GM12878 (cell line): ENCODE measurements around the gene STK33. TPM values are rescaled to one million over a fixed set of nuclear protein-coding genes. Genes with fewer than 3 reads are reported as not detected.

Source experiments
- ATAC-seq: fragments of 200-7000 bp; cut with Tn5 transposase; 3 replicates; pipeline ENCODE4 v1.9.1; 2020; ENCODE audit warnings: mild to moderate bottlenecking, moderate library complexity
- BruUV-seq: library from RNA; stranded (reverse); fragments of 400-500 nt; replicated peaks from 2 replicates; lab custom pipeline; 2021; lab: Mats Ljungman, UMichigan
- CTCF ChIA-PET: fragments of 300-600 bp; sonication (Branson Sonifier 250); formaldehyde crosslinking; extraction: SDS; loops from one replicate; lab custom pipeline; 2021; ENCODE audit warnings: inconsistent platforms; lab: Yijun Ruan, JAX
- POLR2A ChIA-PET: fragments of 350-600 bp; formaldehyde crosslinking; extraction: SDS; loops from one replicate; lab custom pipeline; 2021; ENCODE audit warnings: inconsistent platforms; lab: Charles Lee
- RAD21 ChIA-PET: fragments of 300-600 bp; sonication (Branson Sonifier 250); formaldehyde crosslinking; loops from one replicate; lab custom pipeline; 2023; ENCODE audit warnings: antibody characterized with exemption; ENCODE audit not compliant: unreplicated experiment; lab: Charles Lee
- SMC1A ChIA-PET: fragments of 300-600 bp; sonication (Branson Sonifier 250); formaldehyde crosslinking; loops from one replicate; lab custom pipeline; 2023; ENCODE audit not compliant: unreplicated experiment, uncharacterized antibody; lab: Charles Lee
- DNase-seq: peaks from one replicate; pipeline ENCODE4 v3.0.0-alpha.2; 2011; ENCODE audit warnings: low read depth, low spot score
- FAIRE-seq: peaks from 3 replicates; lab custom pipeline; 2011; peaks lifted over from hg19 to GRCh38; lab: Jason Lieb, UNC
- H2AFZ ChIP-seq: 2 replicates; pipeline ENCODE4 v1.6.0; 2011; ENCODE audit warnings: low read depth, low read length, control low read depth; ENCODE audit not compliant: control insufficient read depth
- H3K27ac ChIP-seq: 2 replicates; pipeline ENCODE4 v1.5.1; 2011; ENCODE audit warnings: control low read depth; ENCODE audit not compliant: control insufficient read depth, insufficient read depth
- H3K27me3 ChIP-seq, 2 experiments: replicated peaks in 1 of 2; 2 replicates each; pipeline versions ENCODE4 v1.6.0 to v1.6.1; 2011; ENCODE audit warnings: low read length in 1 of 2; ENCODE audit not compliant: control insufficient read depth in 2 of 2, insufficient read depth in 2 of 2
- H3K36me3 ChIP-seq, 2 experiments: 2 replicates each; pipeline ENCODE4 v1.5.1; 2011; ENCODE audit warnings: low read length in 1 of 2; ENCODE audit not compliant: control insufficient read depth in 2 of 2, insufficient read depth in 2 of 2
- H3K4me1 ChIP-seq: 2 replicates; pipeline ENCODE4 v1.6.1; 2011; ENCODE audit warnings: mild to moderate bottlenecking, low read length, moderate library complexity, mixed read lengths; ENCODE audit not compliant: control insufficient read depth, insufficient read depth
- H3K4me2 ChIP-seq: 2 replicates; pipeline ENCODE4 v1.6.0; 2011; ENCODE audit warnings: control low read depth; ENCODE audit not compliant: control insufficient read depth, insufficient read depth
- H3K4me3 ChIP-seq: fragments of 200-600 bp; sonication (generic); 2 replicates; pipeline ENCODE4 v1.5.1; 2016
- H3K79me2 ChIP-seq: 2 replicates; pipeline ENCODE4 v1.6.0; 2011; ENCODE audit warnings: low read length; ENCODE audit not compliant: control insufficient read depth, insufficient read depth
- H3K9ac ChIP-seq: 2 replicates; pipeline ENCODE4 v1.8.0; 2011; ENCODE audit warnings: low read length, control low read depth, mixed read lengths; ENCODE audit not compliant: control insufficient read depth, insufficient read depth
- H3K9me3 ChIP-seq: replicated peaks from 3 replicates; pipeline ENCODE4 v1.5.1; 2011; ENCODE audit warnings: mild to moderate bottlenecking, low read length; ENCODE audit not compliant: control insufficient read depth, insufficient read depth
- H4K20me1 ChIP-seq: 2 replicates; pipeline ENCODE4 v1.6.0; 2011; ENCODE audit not compliant: control insufficient read depth, insufficient read depth
- HDAC6 ChIP-seq: fragments of 200-600 bp; sonication (generic); IDR thresholded peaks from one replicate; pipeline ENCODE4 v1.8.0; 2017; ENCODE audit warnings: antibody characterized with exemption; ENCODE audit not compliant: unreplicated experiment
- JUND ChIP-seq: IDR thresholded peaks from 2 replicates; pipeline ENCODE4 v1.6.1; 2012; ENCODE audit warnings: low read depth, mild to moderate bottlenecking, low read length, improper control_type of control experiment, moderate library complexity
- NFXL1 ChIP-seq: fragments of 450-650 bp; IDR thresholded peaks from 2 replicates; pipeline ENCODE4 v1.6.1; 2017; ENCODE audit warnings: antibody characterized with exemption, mild to moderate bottlenecking, borderline replicate concordance
- NFYB ChIP-seq: IDR thresholded peaks from 2 replicates; pipeline ENCODE4 v1.6.1; 2011; ENCODE audit warnings: low read depth, mild to moderate bottlenecking, low read length, improper control_type of control experiment, moderate library complexity; ENCODE audit not compliant: insufficient read depth
- NRF1 ChIP-seq: conservative IDR thresholded peaks from 2 replicates; pipeline ENCODE4 v1.6.1; 2011; ENCODE audit warnings: mild to moderate bottlenecking, low read depth, low read length, improper control_type of control experiment
- RCOR1 ChIP-seq: conservative IDR thresholded peaks from 2 replicates; pipeline ENCODE4 v1.6.1; 2012; ENCODE audit warnings: low read depth, low read length, improper control_type of control experiment
- SMAD1 ChIP-seq: fragments of 450-650 bp; IDR thresholded peaks from 2 replicates; pipeline ENCODE4 v1.6.1; 2018; ENCODE audit warnings: mild to moderate bottlenecking, low read depth; ENCODE audit not compliant: partially characterized antibody
- SMARCA5 ChIP-seq: fragments of 450-650 bp; IDR thresholded peaks from 2 replicates; pipeline ENCODE4 v1.6.1; 2017; ENCODE audit warnings: mild to moderate bottlenecking
- SMC3 ChIP-seq: IDR thresholded peaks from 2 replicates; pipeline ENCODE4 v1.6.1; 2011; ENCODE audit warnings: low read length, improper control_type of control experiment, borderline replicate concordance
- STAT1 ChIP-seq: fragments of 450-650 bp; conservative IDR thresholded peaks from 2 replicates; pipeline ENCODE4 v1.6.1; 2014; ENCODE audit warnings: antibody characterized with exemption, mild to moderate bottlenecking
- ZBTB40 ChIP-seq: fragments of 450-650 bp; IDR thresholded peaks from 2 replicates; pipeline ENCODE4 v1.6.1; 2016; ENCODE audit warnings: mild to moderate bottlenecking, moderate library complexity, borderline replicate concordance
- ZNF207 ChIP-seq: fragments of 450-650 bp; IDR thresholded peaks from 2 replicates; pipeline ENCODE4 v1.6.1; 2014; ENCODE audit warnings: antibody characterized with exemption, mild to moderate bottlenecking, borderline replicate concordance
- WGBS: methylation state at CpG from one replicate; pipeline ENCODE4 v1.1.6; 2016; ENCODE audit warnings: low lambda C conversion rate; ENCODE audit not compliant: insufficient replicate concordance, insufficient coverage; ENCODE audit errors: missing lambda C conversion rate; 5-methylcytosine and 5-hydroxymethylcytosine counted together
- in situ Hi-C: fragments of 300-500 bp; cut with MboI; formaldehyde crosslinking; loops from 9 replicates; pipeline ENCODE4 v1.14.3; 2018; ENCODE audit warnings: mixed read lengths
- intact Hi-C: fragments of 100-400 bp; cut with micrococcal nuclease; formaldehyde crosslinking; loops from one replicate; pipeline ENCODE4 v1.14.2; 2022; ENCODE audit not compliant: unreplicated experiment
- polyA plus RNA-seq, 11 experiments: library from polyadenylated mRNA; depleted of rRNA in 4 of 11; unstranded in 6 of 11; stranded (reverse) in 5 of 11; fragments of >200 nt; fragmentation: Nextera tagmentation in 4 of 11; fragmentation: Illumina TruSeq in 1 of 11; extraction: Ambion mirVana in 4 of 11; extraction: Trizol in 1 of 11; gene quantifications; 1 replicate in 1 of 11; 2 replicates in 10 of 11; pipeline versions ENCODE4 v1.2.1 to v1.2.3, GENCODE V29; 2011 to 2016; ENCODE audit warnings: inconsistent platforms in 2 of 11, missing spikeins in 2 of 11, low read depth in 1 of 11
- total RNA-seq, 4 experiments: library from RNA; depleted of rRNA in 3 of 4; stranded (reverse); fragments of >200 nt in 3 of 4; fragmentation: Illumina TruSeq in 1 of 4; extraction: Trizol in 1 of 4; gene quantifications; 2 replicates each; pipeline versions ENCODE4 v1.2.1 to v1.2.3, GENCODE V29; 2013 to 2021
- TF ChIP-seq, protein P1 (sequence below): IDR thresholded peaks from 2 replicates; pipeline ENCODE4 v1.6.1; 2012; ENCODE audit warnings: low read length, inconsistent platforms
- TF ChIP-seq, protein P2 (sequence below): fragments of 450-650 bp; formaldehyde crosslinking; IDR thresholded peaks from 2 replicates; pipeline ENCODE4 v1.4.0; 2020; ENCODE audit warnings: mild to moderate bottlenecking, moderate library complexity

STK33 gene
- total and polyA plus RNA-seq, 10 of the 15 experiments (the other 5 are each of a cell fraction or from before 2014, with no cell fraction given): 5.2 to 27.3 (median 18.3) TPM

GRCh38 chr11:8642196-8642841 is 48.3 kb upstream of the STK33 start (continued):
- no peak for TF ChIP-seq ZBTB40
- TF ChIP-seq, protein P1, sequence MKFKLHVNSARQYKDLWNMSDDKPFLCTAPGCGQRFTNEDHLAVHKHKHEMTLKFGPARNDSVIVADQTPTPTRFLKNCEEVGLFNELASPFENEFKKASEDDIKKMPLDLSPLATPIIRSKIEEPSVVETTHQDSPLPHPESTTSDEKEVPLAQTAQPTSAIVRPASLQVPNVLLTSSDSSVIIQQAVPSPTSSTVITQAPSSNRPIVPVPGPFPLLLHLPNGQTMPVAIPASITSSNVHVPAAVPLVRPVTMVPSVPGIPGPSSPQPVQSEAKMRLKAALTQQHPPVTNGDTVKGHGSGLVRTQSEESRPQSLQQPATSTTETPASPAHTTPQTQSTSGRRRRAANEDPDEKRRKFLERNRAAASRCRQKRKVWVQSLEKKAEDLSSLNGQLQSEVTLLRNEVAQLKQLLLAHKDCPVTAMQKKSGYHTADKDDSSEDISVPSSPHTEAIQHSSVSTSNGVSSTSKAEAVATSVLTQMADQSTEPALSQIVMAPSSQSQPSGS: no peak
- TF ChIP-seq NFYB: no peak
- no peak for TF ChIP-seq NRF1
- no peak for TF ChIP-seq JUND
- no peak for TF ChIP-seq NFXL1
- no peak for TF ChIP-seq SMARCA5

DNA sequence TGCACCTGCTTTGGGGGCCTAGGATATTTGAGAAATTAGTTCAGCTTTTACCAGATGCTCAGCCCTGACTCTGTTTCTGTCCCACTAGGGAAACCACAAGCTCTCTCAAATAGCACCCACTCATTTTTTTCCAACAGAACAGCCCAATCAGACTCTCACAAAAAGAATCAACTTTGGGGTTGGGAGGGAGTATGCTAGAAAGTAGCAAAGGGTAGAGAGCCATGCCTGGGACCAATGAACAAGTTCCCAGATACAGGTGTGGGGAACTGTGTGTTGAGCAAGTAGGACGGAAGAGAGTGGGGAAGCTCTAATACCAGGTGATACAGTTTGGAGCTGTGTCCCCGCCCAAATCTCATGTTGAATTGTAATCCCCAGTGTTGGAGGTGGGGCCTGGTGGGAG is 47.3 kb upstream of the STK33 start:
- Histone ChIP-seq H3K9me3 (no peaks in the 10 kb centered on the region), H3K4me3 (no peak overlapping the region), H4K20me1 (no peaks in the 10 kb centered on the region), H3K9ac (no peak overlapping the region), H3K36me3 (peaks cover 8 to 32% of the 10 kb centered on the region in 2 experiments), H3K79me2 (no peaks in the 10 kb centered on the region), H2AFZ (no peak overlapping the region), H3K4me2 (no peak overlapping the region), H3K27ac (no peak overlapping the region), H3K4me1 (peaks cover 6% of the 10 kb centered on the region; the same call in 1 of the 2 replicates), H3K27me3 (no peaks in the 10 kb centered on the region)
- intact Hi-C loops: no loop called here
- BruUV-seq: no TSS peak
- POLR2A ChIA-PET: no interaction called here
- SMC1A ChIA-PET: interaction anchor here (1.0 kb wide), 1 partner anchor 9 kb away, joined by 4 read pairs; no protein-coding TSS in a partner anchor
- DNase-seq (no peak), ATAC-seq (no peak), FAIRE-seq (no peak)
- WGBS: 69% methylated on average over 2 of the region's 2 CpGs
- in situ Hi-C loops: no loop called here
- CTCF ChIA-PET: no interaction called here
- RAD21 ChIA-PET: no interaction called here
- TF ChIP-seq SMAD1: no peak
- TF ChIP-seq ZNF207: no peak
- TF ChIP-seq RCOR1: no peak
- TF ChIP-seq SMC3: no peak
- no peak for TF ChIP-seq STAT1
- TF ChIP-seq HDAC6: no peak
- TF ChIP-seq, protein P2, sequence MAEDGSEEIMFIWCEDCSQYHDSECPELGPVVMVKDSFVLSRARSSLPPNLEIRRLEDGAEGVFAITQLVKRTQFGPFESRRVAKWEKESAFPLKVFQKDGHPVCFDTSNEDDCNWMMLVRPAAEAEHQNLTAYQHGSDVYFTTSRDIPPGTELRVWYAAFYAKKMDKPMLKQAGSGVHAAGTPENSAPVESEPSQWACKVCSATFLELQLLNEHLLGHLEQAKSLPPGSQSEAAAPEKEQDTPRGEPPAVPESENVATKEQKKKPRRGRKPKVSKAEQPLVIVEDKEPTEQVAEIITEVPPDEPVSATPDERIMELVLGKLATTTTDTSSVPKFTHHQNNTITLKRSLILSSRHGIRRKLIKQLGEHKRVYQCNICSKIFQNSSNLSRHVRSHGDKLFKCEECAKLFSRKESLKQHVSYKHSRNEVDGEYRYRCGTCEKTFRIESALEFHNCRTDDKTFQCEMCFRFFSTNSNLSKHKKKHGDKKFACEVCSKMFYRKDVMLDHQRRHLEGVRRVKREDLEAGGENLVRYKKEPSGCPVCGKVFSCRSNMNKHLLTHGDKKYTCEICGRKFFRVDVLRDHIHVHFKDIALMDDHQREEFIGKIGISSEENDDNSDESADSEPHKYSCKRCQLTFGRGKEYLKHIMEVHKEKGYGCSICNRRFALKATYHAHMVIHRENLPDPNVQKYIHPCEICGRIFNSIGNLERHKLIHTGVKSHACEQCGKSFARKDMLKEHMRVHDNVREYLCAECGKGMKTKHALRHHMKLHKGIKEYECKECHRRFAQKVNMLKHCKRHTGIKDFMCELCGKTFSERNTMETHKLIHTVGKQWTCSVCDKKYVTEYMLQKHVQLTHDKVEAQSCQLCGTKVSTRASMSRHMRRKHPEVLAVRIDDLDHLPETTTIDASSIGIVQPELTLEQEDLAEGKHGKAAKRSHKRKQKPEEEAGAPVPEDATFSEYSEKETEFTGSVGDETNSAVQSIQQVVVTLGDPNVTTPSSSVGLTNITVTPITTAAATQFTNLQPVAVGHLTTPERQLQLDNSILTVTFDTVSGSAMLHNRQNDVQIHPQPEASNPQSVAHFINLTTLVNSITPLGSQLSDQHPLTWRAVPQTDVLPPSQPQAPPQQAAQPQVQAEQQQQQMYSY (CRISPR knock-in tag): no peak
